Gastroesophageal sphincter (tissue), 3 donors: ENCODE measurements around the gene TDRD5.

Experiments
- CTCF ChIP-seq, 4 experiments: fragments of 200-600 bp in 2 of 4; fragments of 450-650 bp in 2 of 4; sonication (generic) in 1 of 4; IDR thresholded peaks; one replicate each; pipeline ENCODE4 v1.5.1; 2017 to 2019; ENCODE audit warnings: antibody characterized with exemption in 4 of 4, mild to moderate bottlenecking in 2 of 4, moderate library complexity in 2 of 4
- POLR2A ChIP-seq, 2 donors: fragments of 450-650 bp; IDR thresholded peaks; one replicate each; pipeline ENCODE4 v1.6.1; 2017; ENCODE audit warnings: antibody characterized with exemption in 2 of 2, mild to moderate bottlenecking in 2 of 2, moderate library complexity in 1 of 2

GRCh38 chr1:179550746-179551682 lies 40.6 kb upstream of the TDRD5 start:
- TF ChIP-seq CTCF (IDR thresholded peaks at IDR 0.05) (no peak), POLR2A (IDR thresholded peaks at IDR 0.05) (no peak)
